HUES48 (cell line): Measurements from ENCODE around the gene RFX4.
"Not testable (repeated sequence)": the region's sequence is repeated elsewhere in the genome, so short reads cannot be mapped to it uniquely, and the experiment has no call there.

ENCODE experiments used
- H3K27ac ChIP-seq: one replicate; pipeline ENCODE4 v1.7.0; 2013; ENCODE audit warnings: low read depth, low read length, inconsistent platforms
- H3K27me3 ChIP-seq: 2 replicates; pipeline ENCODE4 v1.6.1; 2013; ENCODE audit warnings: mild to moderate bottlenecking, low read length; ENCODE audit not compliant: control insufficient read depth, insufficient read depth
- H3K36me3 ChIP-seq: 2 replicates; pipeline ENCODE4 v1.6.1; 2013; ENCODE audit warnings: low read length; ENCODE audit not compliant: control insufficient read depth, insufficient read depth
- H3K4me1 ChIP-seq: 2 replicates; pipeline ENCODE4 v1.6.1; 2013; ENCODE audit warnings: mild to moderate bottlenecking, low read length; ENCODE audit not compliant: control insufficient read depth, insufficient read depth
- H3K4me3 ChIP-seq: 2 replicates; pipeline ENCODE4 v1.5.1; 2013; ENCODE audit warnings: mild to moderate bottlenecking, low read depth, low read length
- H3K9ac ChIP-seq: 2 replicates; pipeline ENCODE4 v1.6.1; 2013; ENCODE audit warnings: mild to moderate bottlenecking, low read depth, low read length, moderate library complexity
- H3K9me3 ChIP-seq: 2 replicates; pipeline ENCODE4 v1.6.1; 2013; ENCODE audit warnings: low read length; ENCODE audit not compliant: control insufficient read depth, insufficient read depth

RFX4 gene

GRCh38 chr12:106595268-106595667 lies 12.5 kb downstream of the RFX4 start:
- Histone ChIP-seq H3K36me3 (no peaks in the 10 kb centered on the region), H3K4me3 (no peak overlapping the region), H3K27ac (no peak overlapping the region), H3K4me1 (peaks cover under 1% of the 10 kb centered on the region), H3K9me3 (no peaks in the 10 kb centered on the region), H3K27me3 (peaks cover 58% of the 10 kb centered on the region), H3K9ac (no peak overlapping the region)

- Histone ChIP-seq H3K27ac (no peak overlapping the region), H3K9ac (no peak overlapping the region), H3K27me3 (peaks cover 34% of the 10 kb centered on the region), H3K4me3 (no peak overlapping the region), H3K4me1 (peaks cover 13% of the 10 kb centered on the region), H3K36me3 (no peaks in the 10 kb centered on the region), H3K9me3 (no peaks in the 10 kb centered on the region)
Observed at GRCh38 chr12:106598003-106598402, 15.2 kb downstream of the RFX4 start.

GRCh38 chr12:106599302-106599701 lies 16.5 kb downstream of the RFX4 start:
- no peak overlapping the region for H3K9ac ChIP-seq

DNA sequence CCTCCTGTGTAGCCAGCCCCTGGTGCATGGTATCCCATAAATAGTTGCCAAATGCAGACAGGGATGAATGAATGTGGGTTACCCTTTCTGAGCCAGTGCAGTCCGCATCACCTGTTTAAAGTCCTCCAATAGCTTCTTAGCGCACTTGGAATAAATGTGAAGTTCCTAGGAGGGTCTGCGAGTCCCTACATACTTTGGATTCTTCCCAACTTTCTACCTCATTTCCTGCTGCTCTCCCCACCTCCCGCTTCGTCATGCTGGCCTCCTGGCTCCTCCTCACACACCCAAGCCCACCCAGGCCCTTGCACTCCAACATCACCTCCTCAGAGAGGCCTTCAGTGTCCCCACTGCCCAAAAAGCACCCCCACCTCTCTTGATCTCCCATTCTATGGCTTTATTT lies 17.7 kb downstream of the RFX4 start:
- H3K4me3 ChIP-seq: no peak overlapping the region
- H3K4me1 ChIP-seq: peaks cover 13% of the 10 kb centered on the region
- H3K36me3 ChIP-seq: no peaks in the 10 kb centered on the region
- H3K27me3 ChIP-seq: peaks cover 9% of the 10 kb centered on the region
- no peak overlapping the region for H3K27ac ChIP-seq
- no peaks in the 10 kb centered on the region for H3K9me3 ChIP-seq
- H3K9ac ChIP-seq: no peak overlapping the region

More at GRCh38 chr12:106599302-106599701, 16.5 kb downstream of the RFX4 start:
- Histone ChIP-seq H3K4me3 (no peak overlapping the region), H3K4me1 (peaks cover 13% of the 10 kb centered on the region), H3K27ac (no peak overlapping the region), H3K9me3 (no peaks in the 10 kb centered on the region), H3K36me3 (no peaks in the 10 kb centered on the region), H3K27me3 (peaks cover 21% of the 10 kb centered on the region)

- Histone ChIP-seq H3K27ac (no peak overlapping the region), H3K4me1 (peaks cover 13% of the 10 kb centered on the region), H3K9me3 (no peaks in the 10 kb centered on the region), H3K27me3 (peaks cover 4% of the 10 kb centered on the region), H3K36me3 (no peaks in the 10 kb centered on the region), H3K4me3 (no peak overlapping the region), H3K9ac (no peak overlapping the region)
Observed at GRCh38 chr12:106601031-106601430, 18.2 kb downstream of the RFX4 start.

GRCh38 chr12:106601496-106601895 lies 18.7 kb downstream of the RFX4 start:
- Histone ChIP-seq H3K4me1 (peaks cover 13% of the 10 kb centered on the region), H3K4me3 (no peak overlapping the region), H3K27me3 (peaks cover 4% of the 10 kb centered on the region; the same call in 1 of the 2 replicates), H3K9ac (no peak overlapping the region), H3K9me3 (no peaks in the 10 kb centered on the region), H3K36me3 (no peaks in the 10 kb centered on the region), H3K27ac (no peak overlapping the region)

GRCh38 chr12:106602076-106602475 lies 19.3 kb downstream of the RFX4 start:
- Histone ChIP-seq H3K27ac (no peak overlapping the region), H3K4me3 (no peak overlapping the region), H3K4me1 (peaks cover 13% of the 10 kb centered on the region), H3K9me3 (no peaks in the 10 kb centered on the region), H3K9ac (no peak overlapping the region), H3K36me3 (no peaks in the 10 kb centered on the region), H3K27me3 (peaks cover 4% of the 10 kb centered on the region; the same call in 1 of the 2 replicates)

DNA sequence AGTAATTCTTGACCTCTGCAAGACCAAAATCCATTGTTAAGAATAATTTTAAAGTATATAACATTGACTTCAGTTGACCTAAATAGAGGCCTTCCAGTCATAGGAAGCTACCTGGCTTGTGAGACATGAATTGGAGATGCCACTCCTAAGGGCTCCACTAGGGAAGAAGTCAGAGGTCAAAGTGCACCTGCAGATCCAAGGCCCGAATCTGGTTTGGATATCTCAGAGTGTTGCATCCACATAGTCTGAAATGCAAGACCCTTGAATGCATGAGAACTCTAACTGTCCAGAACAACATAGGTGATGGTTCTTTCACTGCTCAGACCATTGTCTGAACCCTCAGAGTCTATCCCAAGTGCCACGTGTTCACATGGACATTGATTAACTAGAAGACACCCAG lies 22.4 kb downstream of the RFX4 start:
- Histone ChIP-seq H3K27ac (no peak overlapping the region), H3K27me3 (peaks cover 4% of the 10 kb centered on the region; the same call in 1 of the 2 replicates), H3K4me1 (peaks cover 13% of the 10 kb centered on the region), H3K9ac (no peak overlapping the region), H3K36me3 (no peaks in the 10 kb centered on the region), H3K4me3 (no peak overlapping the region), H3K9me3 (no peaks in the 10 kb centered on the region)

DNA sequence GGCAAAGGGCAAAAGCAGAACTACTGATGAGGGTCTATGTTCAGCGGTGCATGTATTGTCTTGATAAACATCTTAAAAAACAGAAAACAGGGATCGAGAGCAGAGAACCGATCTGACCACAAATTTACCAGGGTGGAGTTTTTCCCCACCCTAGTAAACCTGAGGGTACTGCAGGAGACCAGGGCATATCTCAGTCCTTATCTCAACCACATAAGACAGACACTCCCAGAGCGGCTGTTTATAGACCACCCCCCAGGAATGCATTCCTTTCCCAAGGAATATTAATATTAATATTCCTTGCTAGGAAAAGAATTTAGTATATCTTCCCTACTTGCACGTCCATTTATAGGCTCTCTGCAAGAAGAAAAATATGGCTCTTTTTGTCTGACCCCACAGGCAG lies 37.8 kb downstream of the RFX4 start:
- not testable (repeated sequence) for H3K4me1 ChIP-seq, H3K27me3 ChIP-seq, H3K4me3 ChIP-seq, H3K9ac ChIP-seq, H3K27ac ChIP-seq, H3K36me3 ChIP-seq
- H3K9me3 ChIP-seq: peaks cover 12% of the 10 kb centered on the region

DNA sequence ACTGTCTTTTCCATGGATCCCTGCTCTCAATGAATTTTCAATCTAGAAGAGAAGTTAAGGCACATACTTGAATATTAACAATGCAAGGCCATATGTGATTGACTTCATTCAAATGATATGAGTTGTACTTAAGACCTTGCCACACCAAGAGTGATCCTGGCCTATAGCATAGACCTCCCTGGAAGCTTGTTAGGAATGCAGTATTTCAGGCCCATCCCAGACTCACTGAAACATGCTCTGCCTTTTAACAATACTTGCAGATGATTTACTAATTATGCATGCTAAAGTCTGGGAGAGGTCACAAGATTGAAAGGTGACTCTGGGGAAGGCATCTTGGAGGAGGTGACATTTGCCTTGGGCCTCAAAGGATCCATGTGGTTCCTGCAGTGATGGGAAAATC lies 43.2 kb downstream of the RFX4 start:
- no peak overlapping the region for H3K27ac ChIP-seq

DNA sequence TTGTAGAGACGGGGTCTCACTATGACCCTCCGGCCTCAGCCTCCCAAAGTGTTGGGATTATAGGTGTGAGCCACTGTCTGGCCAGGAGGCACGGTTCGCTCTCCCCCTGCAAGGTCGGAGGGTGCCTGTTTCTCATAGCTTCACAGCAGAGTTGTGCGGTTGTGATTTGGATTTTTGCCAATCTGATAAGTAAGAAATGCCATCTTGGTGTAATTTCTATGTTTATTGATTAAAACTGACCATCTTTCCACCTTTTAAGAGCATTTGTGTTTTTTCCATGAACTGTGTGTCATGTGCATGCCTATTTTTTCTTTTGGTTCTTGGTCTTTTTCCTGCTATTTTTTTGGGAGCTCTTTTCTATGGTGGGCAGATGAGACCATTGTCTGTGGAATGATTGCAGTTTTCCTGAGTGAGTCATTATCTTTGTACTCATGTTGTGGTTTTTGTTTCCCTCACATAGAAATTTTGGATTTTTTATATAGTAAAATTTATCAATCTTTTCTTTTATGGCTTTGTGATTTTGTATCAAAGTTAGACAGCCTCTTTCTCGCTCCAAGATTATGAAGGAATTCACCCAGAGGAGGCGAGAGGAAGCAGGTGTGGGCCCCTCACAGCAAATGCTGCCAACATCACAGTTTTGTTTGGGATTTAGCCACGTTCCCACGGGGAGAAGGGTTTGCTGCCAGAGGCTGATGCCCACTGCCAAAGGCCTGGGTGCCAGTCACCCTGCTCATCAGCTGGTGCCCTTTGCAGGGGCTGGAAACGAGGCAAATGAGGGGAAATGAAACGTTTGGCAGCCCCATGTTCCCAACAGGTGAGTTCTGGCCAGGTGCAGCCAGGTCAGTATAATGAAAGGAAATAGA lies 47.2 kb downstream of the RFX4 start:
- Histone ChIP-seq H3K36me3 (no peaks in the 10 kb centered on the region), H3K27ac (no peak overlapping the region), H3K9ac (no peak overlapping the region), H3K4me3 (no peak overlapping the region), H3K27me3 (no peaks in the 10 kb centered on the region), H3K9me3 (no peaks in the 10 kb centered on the region), H3K4me1 (no peaks in the 10 kb centered on the region)

More for the DNA sequence above, 43.2 kb downstream of the RFX4 start:
- Histone ChIP-seq H3K4me1 (no peaks in the 10 kb centered on the region), H3K9me3 (peaks cover 4% of the 10 kb centered on the region; the same call in 1 of the 2 replicates), H3K27me3 (no peaks in the 10 kb centered on the region), H3K9ac (no peak overlapping the region), H3K36me3 (no peaks in the 10 kb centered on the region), H3K4me3 (no peak overlapping the region)
